CD4-positive, CD25-positive, alpha-beta regulatory T cell (primary cell): ENCODE results near the gene VAMP1. TPM values are rescaled to one million over a fixed set of nuclear protein-coding genes. Genes with fewer than 3 reads are reported as not detected.
"Not testable (repeated sequence)": the region's sequence is repeated elsewhere in the genome, so short reads cannot be mapped to it uniquely, and the experiment has no call there.

Experiments used
- ATAC-seq, 2 donors: fragments of 150-1000 bp; cut with Tn5 transposase; one replicate each; pipeline ENCODE4 v1.10.0; 2021; ENCODE audit warnings: low read depth in 2 of 2, moderate number of reproducible peaks in 2 of 2, moderate library complexity in 1 of 2
- DNase-seq, 3 donors: peaks; one replicate each; pipeline versions ENCODE4 v3.0.0 to v3.0.0-alpha.2; 2012 to 2022; ENCODE audit warnings: mixed read lengths in 1 of 3
- H3K27ac ChIP-seq: one replicate; pipeline ENCODE4 v1.7.0; 2013; ENCODE audit warnings: mild to moderate bottlenecking, low read length; ENCODE audit not compliant: insufficient read depth, poor library complexity, severe bottlenecking
- H3K27me3 ChIP-seq: one replicate; pipeline ENCODE4 v1.7.0; 2013; ENCODE audit warnings: low read length; ENCODE audit not compliant: control insufficient read depth, insufficient read depth
- H3K36me3 ChIP-seq: one replicate; pipeline ENCODE4 v1.7.0; 2013; ENCODE audit warnings: mild to moderate bottlenecking, low read length, moderate library complexity; ENCODE audit not compliant: control insufficient read depth, insufficient read depth
- H3K4me1 ChIP-seq: 2 replicates; pipeline ENCODE4 v1.7.0; 2013; ENCODE audit warnings: mild to moderate bottlenecking, low read length; ENCODE audit not compliant: insufficient read depth, control insufficient read depth, poor library complexity, severe bottlenecking
- H3K4me3 ChIP-seq: one replicate; pipeline ENCODE4 v1.7.0; 2013; ENCODE audit warnings: low read depth, mild to moderate bottlenecking, low read length, moderate library complexity
- H3K9me3 ChIP-seq, 2 experiments: 1 replicate in 1 of 2; 2 replicates in 1 of 2; pipeline ENCODE4 v1.7.0; 2013; ENCODE audit warnings: low read length in 2 of 2, mild to moderate bottlenecking in 1 of 2, moderate library complexity in 1 of 2; ENCODE audit not compliant: control insufficient read depth in 2 of 2
- H3K27ac Mint-ChIP-seq, 3 donors: one replicate each; pipeline ENCODE4 v1.8.0; 2020 to 2022; ENCODE audit warnings: mild to moderate bottlenecking in 3 of 3, mixed read lengths in 3 of 3, moderate library complexity in 2 of 3
- H3K27me3 Mint-ChIP-seq: one replicate; pipeline ENCODE4 v1.8.0; 2022; ENCODE audit warnings: mild to moderate bottlenecking, mixed read lengths
- H3K36me3 Mint-ChIP-seq: one replicate; pipeline ENCODE4 v1.8.0; 2020; ENCODE audit warnings: mixed read lengths
- H3K4me1 Mint-ChIP-seq, 4 donors: one replicate each; pipeline ENCODE4 v1.8.0; 2020 to 2022; ENCODE audit warnings: mixed read lengths in 4 of 4, mild to moderate bottlenecking in 1 of 4
- H3K4me3 Mint-ChIP-seq, 4 donors: one replicate each; pipeline ENCODE4 v1.8.0; 2020 to 2022; ENCODE audit warnings: mild to moderate bottlenecking in 4 of 4, mixed read lengths in 4 of 4, moderate library complexity in 3 of 4
- H3K9me3 Mint-ChIP-seq, 7 donors: one replicate each; pipeline ENCODE4 v1.8.0; 2020 to 2022; ENCODE audit warnings: mixed read lengths in 7 of 7, mild to moderate bottlenecking in 3 of 7, moderate library complexity in 2 of 7
- polyA plus RNA-seq, 4 donors: library from polyadenylated mRNA; unstranded; fragments of 300-500 nt; fragmentation: Illumina TruSeq; gene quantifications; one replicate each; pipeline ENCODE4 v1.2.3, GENCODE V29; 2021
- total RNA-seq: library from RNA; stranded (reverse); gene quantifications from one replicate; pipeline ENCODE4 v1.2.3, GENCODE V29; 2022

Gene VAMP1, protein sequence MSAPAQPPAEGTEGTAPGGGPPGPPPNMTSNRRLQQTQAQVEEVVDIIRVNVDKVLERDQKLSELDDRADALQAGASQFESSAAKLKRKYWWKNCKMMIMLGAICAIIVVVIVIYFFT
- total RNA-seq (67.3 TPM), polyA plus RNA-seq (10 to 100 TPM in 3 of 4 donors, 1 to 10 TPM in 1; 9.8 to 16.1 (median 13.5) TPM)

DNA sequence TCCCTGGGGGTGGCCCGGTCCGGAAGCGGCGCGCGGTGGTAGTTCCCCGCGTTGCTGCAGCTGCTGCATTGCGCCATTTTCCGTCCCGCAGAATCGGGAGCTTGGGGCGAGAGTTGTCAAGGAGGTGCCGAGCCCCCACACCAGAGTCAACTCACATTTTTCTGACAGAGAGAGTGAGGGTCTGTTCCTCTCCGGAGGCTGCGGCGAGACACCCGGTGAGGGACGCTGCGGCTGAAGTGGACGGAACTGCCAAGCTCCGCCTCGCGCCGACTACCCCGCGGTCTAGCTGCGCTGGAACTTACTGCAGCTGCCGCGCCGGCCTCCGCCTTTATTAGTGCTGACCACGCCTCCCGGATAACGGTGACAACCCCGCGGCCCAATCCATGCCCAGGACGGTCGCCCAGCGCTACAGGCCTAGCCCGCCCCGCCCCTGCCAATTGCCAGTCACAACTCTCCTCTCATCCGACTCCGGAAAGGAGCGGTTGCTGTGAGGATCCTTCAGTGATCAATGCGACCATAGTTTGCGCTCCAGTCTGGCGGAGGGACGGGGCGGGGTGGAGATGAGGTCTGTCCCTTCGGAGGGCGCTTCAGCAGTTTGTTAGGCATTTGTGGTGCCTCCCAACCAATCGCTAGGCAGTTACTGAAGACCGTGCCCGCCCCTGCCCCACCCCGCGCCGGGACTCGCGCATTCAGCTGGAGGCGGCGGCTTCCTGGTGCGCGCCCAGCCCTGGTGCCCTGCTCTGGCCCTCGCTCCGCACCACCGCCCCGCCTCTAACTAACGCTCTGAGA lies at the start of gene VAMP1:
Gene VAMP1 (minus strand): TSS at position 303 of the 789 bp plus-strand sequence. CDS start 146 bp downstream, at position 157.
- Mint-ChIP-seq H3K4me1 (peaks cover 17 to 47% (median 39%) of the 10 kb centered on the region in 4 donors), H3K27me3 (peaks cover 8% of the 10 kb centered on the region), H3K4me3 (peak within 1 kb of the TSS; percentile 91 to 99 (median 96)), H3K9me3 (no peaks in the 10 kb centered on the region), H3K27ac (peak within 1 kb of the TSS; percentile 94 to 97 (median 95)), H3K36me3 (peaks cover 16% of the 10 kb centered on the region)
- ATAC-seq (peak; percentile 96 to 97), DNase-seq (peak; percentile 96 to 98 (median 97))
- peak within 1 kb of the TSS; percentile 95 for H3K4me3 ChIP-seq
- H3K4me1 ChIP-seq = peaks cover 42% of the 10 kb centered on the region
- H3K27ac ChIP-seq = peak within 1 kb of the TSS; percentile 82
- H3K36me3 ChIP-seq = peaks cover 11% of the 10 kb centered on the region
- no peaks in the 10 kb centered on the region for H3K27me3 ChIP-seq
- H3K9me3 ChIP-seq = no peaks in the 10 kb centered on the region

DNA sequence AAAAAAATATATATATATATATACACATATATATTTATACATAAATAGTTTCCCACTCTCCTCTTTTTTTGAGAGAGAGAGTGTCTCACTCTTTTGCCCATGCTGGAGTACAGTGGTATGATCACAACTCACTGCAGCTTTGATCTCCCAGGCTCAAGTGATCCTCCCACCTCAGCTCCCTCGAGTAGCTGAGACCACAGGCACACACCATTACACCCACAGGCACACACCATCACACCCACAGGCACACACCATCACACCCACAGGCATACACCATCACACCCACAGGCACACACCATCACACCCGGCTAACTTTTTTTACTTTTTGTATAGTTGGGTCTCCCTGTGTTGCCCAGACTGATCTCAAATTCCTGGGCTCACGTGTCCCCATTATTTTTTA lies 49.7 kb upstream of the VAMP1 start:
- Histone ChIP-seq H3K4me3 (no peak overlapping the region), H3K4me1 (no peaks in the 10 kb centered on the region), H3K36me3 (peaks cover 81% of the 10 kb centered on the region), H3K9me3 (no peaks in the 10 kb centered on the region), H3K27ac (no peak overlapping the region), H3K27me3 (no peaks in the 10 kb centered on the region)
- no peak overlapping the region for H3K4me3 Mint-ChIP-seq
- H3K36me3 Mint-ChIP-seq = peaks cover 50% of the 10 kb centered on the region
- H3K4me1 Mint-ChIP-seq = peaks cover 0 to 2% (median 0%) of the 10 kb centered on the region in 4 donors
- H3K9me3 Mint-ChIP-seq = no peaks in the 10 kb centered on the region
- no peak for DNase-seq
- H3K27me3 Mint-ChIP-seq = no peaks in the 10 kb centered on the region
- H3K27ac Mint-ChIP-seq = peak overlapping the region in 2 of 3 donors; percentile 42 to 56
- ATAC-seq = no peak

DNA sequence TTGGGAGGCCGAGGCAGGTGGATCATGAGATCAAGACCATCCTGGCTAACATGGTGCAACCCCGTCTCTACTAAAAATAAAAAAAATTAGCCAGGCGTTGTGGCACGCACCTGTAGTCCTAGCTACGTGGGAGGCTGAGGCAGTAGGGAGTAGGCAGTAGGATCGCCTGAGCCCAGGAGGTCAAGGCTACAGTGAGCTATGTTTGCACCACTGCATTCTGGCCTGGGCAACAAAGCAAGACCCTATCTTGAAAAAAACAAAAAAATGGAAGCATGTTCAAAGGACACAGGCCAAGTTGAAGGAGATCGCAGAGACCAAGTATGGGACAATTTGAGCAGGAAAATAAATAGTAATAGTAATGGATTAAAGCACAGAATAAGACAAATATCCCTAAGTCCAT lies 37.6 kb upstream of the VAMP1 start:
- Mint-ChIP-seq H3K4me3 (no peak overlapping the region), H3K4me1 (peaks cover 0 to 13% (median 3%) of the 10 kb centered on the region in 4 donors), H3K27me3 (no peaks in the 10 kb centered on the region), H3K9me3 (no peaks in the 10 kb centered on the region), H3K27ac (no peak overlapping the region), H3K36me3 (peaks cover 32% of the 10 kb centered on the region)
- H3K4me1 ChIP-seq = no peaks in the 10 kb centered on the region
- H3K27ac ChIP-seq = no peak overlapping the region
- H3K27me3 ChIP-seq = no peaks in the 10 kb centered on the region
- DNase-seq = no peak
- no peak overlapping the region for H3K4me3 ChIP-seq
- H3K36me3 ChIP-seq = peaks cover 35% of the 10 kb centered on the region
- no peak for ATAC-seq
- H3K9me3 ChIP-seq = no peaks in the 10 kb centered on the region

DNA sequence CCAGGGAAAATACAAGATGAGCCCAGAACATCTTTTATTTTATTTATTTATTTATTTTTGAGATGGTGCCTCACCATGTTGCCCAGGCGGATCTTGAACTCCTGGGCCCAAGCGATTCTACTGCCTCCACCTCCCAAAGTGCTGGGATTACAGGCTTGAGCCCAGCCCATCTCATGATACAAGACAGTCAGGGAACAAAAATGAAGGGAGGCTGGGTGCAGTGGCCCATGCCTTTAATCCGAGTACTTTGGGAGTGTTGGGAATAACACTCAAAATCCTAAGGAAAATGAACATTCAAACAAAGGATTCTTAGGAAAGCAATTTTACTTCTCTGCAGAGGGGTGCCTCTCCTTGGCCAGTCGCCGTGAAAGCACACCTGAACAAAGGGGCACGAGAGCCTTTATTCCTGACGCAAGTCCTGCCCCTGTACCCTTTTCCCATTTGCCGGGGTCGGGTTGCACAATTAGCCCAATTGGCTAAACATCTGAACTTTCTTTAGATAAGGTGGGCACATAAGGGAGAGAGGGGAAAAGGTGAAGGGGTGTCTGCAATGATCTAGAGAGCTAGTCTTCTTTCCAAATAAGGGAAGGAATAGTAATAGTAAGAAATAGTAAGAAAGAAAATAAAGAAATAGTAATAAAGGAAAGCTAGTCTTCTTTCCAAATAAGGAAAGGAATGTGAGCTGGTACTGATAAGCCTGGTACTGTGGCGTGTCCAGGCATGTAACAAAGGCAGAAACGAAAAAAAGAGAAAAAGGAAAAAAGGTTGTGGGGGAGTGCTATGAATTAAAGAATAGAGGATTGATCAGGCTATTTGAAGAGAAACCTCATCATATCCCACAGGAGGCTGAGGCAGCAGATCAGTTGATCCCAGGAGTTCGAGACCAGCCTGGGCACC lies 36.9 kb upstream of the VAMP1 start:
- peaks cover 30% of the 10 kb centered on the region for H3K36me3 ChIP-seq
- no peak overlapping the region for H3K27ac ChIP-seq
- no peak overlapping the region for H3K4me3 ChIP-seq
- ATAC-seq (no peak), DNase-seq (no peak)
- H3K27ac Mint-ChIP-seq = peak overlapping the region in 2 of 3 donors; percentile 28 to 43
- H3K4me1 ChIP-seq = no peaks in the 10 kb centered on the region
- no peaks in the 10 kb centered on the region for H3K27me3 Mint-ChIP-seq
- peaks cover 0 to 13% (median 3%) of the 10 kb centered on the region in 4 donors for H3K4me1 Mint-ChIP-seq
- no peaks in the 10 kb centered on the region for H3K9me3 Mint-ChIP-seq
- H3K27me3 ChIP-seq = no peaks in the 10 kb centered on the region
- H3K4me3 Mint-ChIP-seq = no peak overlapping the region
- peaks cover 25% of the 10 kb centered on the region for H3K36me3 Mint-ChIP-seq
- H3K9me3 ChIP-seq = no peaks in the 10 kb centered on the region

DNA sequence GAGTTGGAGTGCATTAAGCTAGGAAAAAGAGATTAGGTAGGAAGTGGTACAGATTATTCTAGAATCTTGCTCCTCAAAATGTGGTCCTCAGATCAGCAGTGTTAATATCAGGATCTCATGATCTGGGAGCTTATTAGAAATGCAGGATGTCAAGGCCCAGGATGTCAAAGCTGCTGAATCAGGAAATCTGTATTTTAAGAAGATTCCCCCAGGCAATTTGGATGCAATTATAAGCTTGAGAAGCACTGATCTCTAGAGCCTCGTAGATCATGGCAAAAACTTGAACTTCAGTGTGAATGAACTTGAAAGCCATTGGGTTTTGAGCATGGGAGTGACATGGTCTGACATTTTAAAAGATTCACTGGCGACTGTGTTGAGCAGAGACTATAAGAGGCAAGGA lies 30.0 kb upstream of the VAMP1 start:
- Mint-ChIP-seq H3K9me3 (no peaks in the 10 kb centered on the region), H3K27ac (no peak overlapping the region), H3K4me1 (peaks cover 1 to 23% (median 12%) of the 10 kb centered on the region in 4 donors), H3K27me3 (no peaks in the 10 kb centered on the region), H3K4me3 (no peak overlapping the region), H3K36me3 (peaks cover 3% of the 10 kb centered on the region)
- no peak for DNase-seq
- H3K27me3 ChIP-seq = no peaks in the 10 kb centered on the region
- no peak overlapping the region for H3K4me3 ChIP-seq
- H3K9me3 ChIP-seq = no peaks in the 10 kb centered on the region
- ATAC-seq = no peak
- H3K4me1 ChIP-seq = peaks cover 8% of the 10 kb centered on the region
- no peak overlapping the region for H3K27ac ChIP-seq
- peaks cover 39% of the 10 kb centered on the region for H3K36me3 ChIP-seq

DNA sequence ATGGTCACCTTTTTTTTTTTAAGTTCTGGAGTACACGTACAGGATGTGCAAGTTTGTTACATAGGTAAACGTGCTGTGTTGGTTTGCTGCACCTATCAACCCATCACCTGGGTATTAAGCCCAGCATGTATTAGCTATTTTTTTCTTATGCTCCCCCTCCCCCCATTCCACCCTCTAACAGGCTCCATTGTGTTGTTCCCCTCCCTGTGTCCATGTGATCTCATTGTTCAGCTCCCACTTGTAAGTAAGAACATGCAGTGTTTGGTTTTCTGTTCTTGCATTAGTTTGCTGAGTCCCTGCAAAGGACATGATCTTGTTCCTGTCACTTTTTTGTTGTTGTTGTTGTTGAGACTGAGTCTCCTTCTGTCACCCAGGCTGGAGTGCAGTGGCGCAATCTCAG lies 26.8 kb upstream of the VAMP1 start:
- Mint-ChIP-seq H3K4me1 (peaks cover 8 to 44% (median 27%) of the 10 kb centered on the region in 4 donors), H3K4me3 (peak overlapping the region in 1 of 4 donors; percentile 42)
- not testable (repeated sequence) for H3K36me3 Mint-ChIP-seq, H3K27me3 Mint-ChIP-seq, H3K27me3 ChIP-seq, DNase-seq, H3K4me3 ChIP-seq, ATAC-seq, H3K27ac Mint-ChIP-seq, H3K9me3 ChIP-seq, H3K9me3 Mint-ChIP-seq, H3K27ac ChIP-seq
- H3K36me3 ChIP-seq = peaks cover 30% of the 10 kb centered on the region
- H3K4me1 ChIP-seq = peaks cover 28% of the 10 kb centered on the region

DNA sequence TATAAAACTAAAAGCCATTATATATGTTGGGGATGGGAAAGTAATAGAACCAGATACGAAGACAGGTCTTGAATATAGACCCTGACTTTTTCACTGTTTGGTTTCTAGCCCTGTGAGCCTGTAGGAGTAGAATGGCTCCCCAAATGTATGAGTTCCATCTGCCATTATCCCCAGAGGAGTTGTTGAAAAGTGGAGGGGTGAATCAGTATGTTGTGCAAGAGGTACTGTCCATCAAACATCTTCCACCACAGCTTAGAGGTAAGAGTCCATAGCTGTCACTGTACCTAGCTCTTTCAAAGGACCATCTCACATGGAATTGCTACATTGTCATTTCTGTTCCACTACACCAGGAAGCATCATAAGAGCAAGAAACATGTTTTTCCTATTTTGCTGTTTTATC lies 24.5 kb upstream of the VAMP1 start:
- H3K27me3 Mint-ChIP-seq = peaks cover 5% of the 10 kb centered on the region
- H3K4me1 ChIP-seq = peaks cover 30% of the 10 kb centered on the region
- peaks cover 4% of the 10 kb centered on the region for H3K36me3 Mint-ChIP-seq
- H3K9me3 Mint-ChIP-seq = no peaks in the 10 kb centered on the region
- no peak for ATAC-seq
- H3K27me3 ChIP-seq = no peaks in the 10 kb centered on the region
- H3K4me1 Mint-ChIP-seq = peaks cover 8 to 50% (median 29%) of the 10 kb centered on the region in 4 donors
- H3K9me3 ChIP-seq = no peaks in the 10 kb centered on the region
- peak overlapping the region; percentile 94 to 98 (median 97) for H3K4me3 Mint-ChIP-seq
- no peak for DNase-seq
- peak overlapping the region; percentile 93 to 95 (median 95) for H3K27ac Mint-ChIP-seq
- H3K36me3 ChIP-seq = peaks cover 22% of the 10 kb centered on the region
- peak overlapping the region; percentile 98 for H3K4me3 ChIP-seq
- H3K27ac ChIP-seq = peak overlapping the region; percentile 92
